Measurements from ENCODE around the gene POM121L2. TPM values are rescaled to one million over a fixed set of nuclear protein-coding genes. Genes with fewer than 3 reads are reported as not detected.

POM121L2 gene
- total RNA-seq, 1 experiment from 2014 or later: not detected

DNA sequence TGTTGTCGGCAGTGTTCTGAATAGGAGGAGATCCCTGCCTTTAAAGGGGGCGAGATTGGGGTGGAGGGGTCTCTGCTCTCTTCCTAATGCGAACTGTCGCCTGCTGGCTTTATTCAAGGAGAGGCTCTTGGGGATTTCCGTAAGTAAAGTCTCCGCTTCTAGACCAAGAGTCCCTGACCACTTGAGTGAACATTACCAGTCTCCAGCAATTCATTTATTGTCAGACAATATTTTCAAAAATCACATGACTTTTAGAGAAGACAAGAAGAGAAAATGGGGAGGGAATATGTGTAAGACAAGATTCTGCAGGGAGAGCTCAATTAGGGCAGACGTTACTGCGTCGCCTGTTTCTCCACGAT lies 21.2 kb downstream of the POM121L2 start:
- peaks cover 75% of the 10 kb centered on the region for H3K27me3 Mint-ChIP-seq (ENCODE audit: low read depth)
- H3K23ac ChIP-seq (ENCODE audit: insufficient read length, low read depth, low read length): no peak overlapping the region
- H4K20me1 ChIP-seq (ENCODE audit: control insufficient read depth, insufficient read depth, insufficient read length): no peaks in the 10 kb centered on the region
- H2BK15ac ChIP-seq (ENCODE audit: low read depth, low read length): no peak overlapping the region
- H4K91ac ChIP-seq (ENCODE audit: insufficient read length, low read depth, low read length): no peak overlapping the region
- no peak overlapping the region for H2BK12ac ChIP-seq (ENCODE audit: insufficient read length, low read depth, low read length)
- DNase-seq: no peak
- H3K27ac Mint-ChIP-seq: 0 out of 7 replicates have a peak overlapping the region, but pooled peaks of 1 of the 3 experiments have one; percentile 20
- no peak overlapping the region for H4K5ac ChIP-seq (ENCODE audit: insufficient read length, low read depth, low read length)
- no peak overlapping the region for H4K8ac ChIP-seq (replicated peaks; ENCODE audit: insufficient read length, low read depth, low read length)
- peak overlapping the region; percentile 93 for H3K4me2 ChIP-seq (ENCODE audit: insufficient read depth, insufficient read length, low read length)
- H3K4me1 ChIP-seq (ENCODE audit: insufficient read depth, low read length): no peaks in the 10 kb centered on the region; the same call in 1 of the 2 replicates
- H3K36me3 Mint-ChIP-seq (ENCODE audit: insufficient read depth in 1 of 3, low read depth in 3 of 3): no peaks in the 10 kb centered on the region
- no peak overlapping the region for H3K4ac ChIP-seq (ENCODE audit: low read depth, low read length)
- H3K56ac ChIP-seq (ENCODE audit: insufficient read length, low read depth, low read length): no peak overlapping the region
- no CpG with 5 or more reads among the region's 10 CpGs for WGBS (ENCODE audit: extremely low coverage, insufficient read length, low lambda C conversion rate)
- no peaks in the 10 kb centered on the region for H3K79me2 ChIP-seq (ENCODE audit: insufficient read depth, low read length)
- H2BK20ac ChIP-seq (ENCODE audit: low read depth, low read length, poor library complexity, severe bottlenecking): no peak overlapping the region
- H3K9ac ChIP-seq (ENCODE audit: extremely low read depth, insufficient read length, low read length): peak overlapping the region; percentile 7
- no peak overlapping the region for H3K14ac ChIP-seq (ENCODE audit: insufficient read depth, low read length)
- H3K9me3 ChIP-seq (ENCODE audit: control insufficient read depth, low read depth, low read length): no peaks in the 10 kb centered on the region
- H3K18ac ChIP-seq (ENCODE audit: insufficient read length, low read depth, low read length): no peak overlapping the region
- no peak overlapping the region for H2AK5ac ChIP-seq (ENCODE audit: insufficient read length, low read length)
- H3K27ac ChIP-seq (ENCODE audit: insufficient read length, low read depth, low read length): no peak overlapping the region
- no peak overlapping the region for H3T11ph ChIP-seq (ENCODE audit: low read length)
- peaks cover 0 to 4% of the 10 kb centered on the region in 2 experiments; a peak in 1 of 5 replicates for H3K9me3 Mint-ChIP-seq
- peaks cover 43 to 51% of the 10 kb centered on the region in 2 experiments for H3K4me1 Mint-ChIP-seq
- peak overlapping the region; percentile 67 to 87 for H3K4me3 Mint-ChIP-seq
- peaks cover 22% of the 10 kb centered on the region for H3K23me2 ChIP-seq (ENCODE audit: insufficient read length, low read depth, low read length, poor library complexity, severe bottlenecking)
- H2BK120ac ChIP-seq (ENCODE audit: low read depth, low read length, poor library complexity, severe bottlenecking): no peak overlapping the region
- no peaks in the 10 kb centered on the region for H3K79me1 ChIP-seq (ENCODE audit: insufficient read depth, low read depth, low read length, poor library complexity, severe bottlenecking)
- no peaks in the 10 kb centered on the region; the same call in 1 of the 2 replicates for H3K27me3 ChIP-seq (ENCODE audit: insufficient read depth, low read length)
- no peak overlapping the region for H2AFZ ChIP-seq (ENCODE audit: low read length)
- no peak overlapping the region for H2BK5ac ChIP-seq (ENCODE audit: insufficient read length, low read length)
- TF ChIP-seq CTCF (conservative IDR thresholded peaks at IDR 0.05): no peak
